B cell (primary cell): ENCODE results near the gene KCND3. TPM values are rescaled to one million over a fixed set of nuclear protein-coding genes. Genes with fewer than 3 reads are reported as not detected.

Experiments used
- ATAC-seq: fragments of 200-7000 bp; cut with Tn5 transposase; one replicate; pipeline ENCODE4 v1.10.0; 2021; ENCODE audit warnings: low read depth, mild to moderate bottlenecking, moderate number of reproducible peaks, moderate library complexity
- CTCF ChIA-PET: fragments of 350-600 bp; sonication (Branson Sonifier 250); formaldehyde crosslinking; loops from one replicate; lab custom pipeline; 2021; ENCODE audit warnings: antibody characterized with exemption, inconsistent platforms; lab: Charles Lee
- POLR2A ChIA-PET: fragments of 350-600 bp; sonication (Branson Sonifier 250); formaldehyde crosslinking; loops from one replicate; lab custom pipeline; 2021; ENCODE audit warnings: antibody characterized with exemption; lab: Charles Lee
- DNase-seq: peaks from one replicate; pipeline ENCODE4 v3.0.0; 2013
- H2AFZ ChIP-seq: 2 replicates; pipeline ENCODE4 v1.6.1; 2012; ENCODE audit warnings: mild to moderate bottlenecking, low read depth, low read length; ENCODE audit not compliant: insufficient read depth, poor library complexity, severe bottlenecking
- H3K27ac ChIP-seq, 2 donors: 1 replicate in 1 of 2; 2 replicates in 1 of 2; pipeline ENCODE4 v1.5.1; 2012 to 2013; ENCODE audit warnings: low read length in 2 of 2, mild to moderate bottlenecking in 2 of 2, moderate library complexity in 1 of 2
- H3K27me3 ChIP-seq, 4 experiments: fragments of 200-600 bp in 1 of 4; sonication (generic) in 1 of 4; replicated peaks in 1 of 4; 1 replicate in 2 of 4; 2 replicates in 2 of 4; pipeline versions ENCODE4 v1.6.1 to v1.7.0; 2013 to 2016; ENCODE audit warnings: low read length in 3 of 4, mild to moderate bottlenecking in 2 of 4, mixed read lengths in 1 of 4, moderate library complexity in 1 of 4; ENCODE audit not compliant: insufficient read depth in 4 of 4, control insufficient read depth in 3 of 4; ENCODE audit errors: control extremely low read depth in 1 of 4
- H3K36me3 ChIP-seq, 2 experiments: replicated peaks in 1 of 2; 1 replicate in 1 of 2; 2 replicates in 1 of 2; pipeline versions ENCODE4 v1.6.1 to v1.7.1; 2013; ENCODE audit warnings: low read length in 1 of 2; ENCODE audit not compliant: insufficient read depth in 2 of 2, control insufficient read depth in 1 of 2; ENCODE audit errors: control extremely low read depth in 1 of 2, extremely low read depth in 1 of 2
- H3K4me1 ChIP-seq, 2 donors: fragments of 200-600 bp in 1 of 2; sonication (generic) in 1 of 2; 1 replicate in 1 of 2; 2 replicates in 1 of 2; pipeline versions ENCODE4 v1.5.1 to v1.6.1; 2013 to 2017; ENCODE audit warnings: low read length in 2 of 2; ENCODE audit not compliant: control insufficient read depth in 2 of 2, insufficient read depth in 2 of 2
- H3K4me2 ChIP-seq: replicated peaks from 2 replicates; pipeline ENCODE3; 2012; ENCODE audit warnings: mild to moderate bottlenecking, low read depth, low read length; ENCODE audit not compliant: poor library complexity, severe bottlenecking
- H3K4me3 ChIP-seq, 5 experiments: fragments of 200-600 bp in 1 of 5; sonication (generic) in 1 of 5; 1 replicate in 3 of 5; 2 replicates in 2 of 5; pipeline versions ENCODE4 v1.5.1 to v1.7.0; 2011 to 2016; ENCODE audit warnings: low read length in 4 of 5, mild to moderate bottlenecking in 4 of 5, low read depth in 2 of 5, control low read depth in 1 of 5, moderate library complexity in 1 of 5; ENCODE audit not compliant: insufficient read depth in 1 of 5; ENCODE audit errors: control extremely low read depth in 1 of 5, extremely low read depth in 1 of 5
- H3K79me2 ChIP-seq: fragments of 200-600 bp; sonication (generic); one replicate; pipeline ENCODE4 v1.6.0; 2016; ENCODE audit warnings: low read length; ENCODE audit not compliant: control insufficient read depth, insufficient read depth
- H3K9ac ChIP-seq: fragments of 200-600 bp; sonication (generic); 2 replicates; pipeline ENCODE4 v1.6.1; 2017; ENCODE audit warnings: mild to moderate bottlenecking, low read length, moderate library complexity
- H3K9me3 ChIP-seq, 3 donors: one replicate each; pipeline versions ENCODE4 v1.6.1 to v1.7.1; 2013; ENCODE audit warnings: low read length in 2 of 3; ENCODE audit not compliant: control insufficient read depth in 2 of 3, insufficient read depth in 1 of 3; ENCODE audit errors: control extremely low read depth in 1 of 3
- H4K20me1 ChIP-seq: 2 replicates; pipeline ENCODE4 v1.6.0; 2012; ENCODE audit warnings: mild to moderate bottlenecking, low read length; ENCODE audit not compliant: insufficient read depth, control insufficient read depth, poor library complexity, severe bottlenecking
- H3K27ac Mint-ChIP-seq: one replicate; pipeline ENCODE4 v1.8.0; 2021; ENCODE audit warnings: mixed read lengths
- H3K27me3 Mint-ChIP-seq: one replicate; pipeline ENCODE4 v1.8.0; 2021; ENCODE audit warnings: mixed read lengths
- H3K4me1 Mint-ChIP-seq: one replicate; pipeline ENCODE4 v1.8.0; 2021; ENCODE audit warnings: mixed read lengths
- H3K4me3 Mint-ChIP-seq: one replicate; pipeline ENCODE4 v1.8.0; 2021; ENCODE audit warnings: mixed read lengths
- H3K9me3 Mint-ChIP-seq: one replicate; pipeline ENCODE4 v1.8.0; 2022; ENCODE audit warnings: mixed read lengths; ENCODE audit not compliant: insufficient read depth
- CTCF ChIP-seq: fragments of 200-600 bp; IDR thresholded peaks from one replicate; pipeline ENCODE4 v1.8.0; 2022; ENCODE audit warnings: antibody characterized with exemption, mild to moderate bottlenecking
- EZH2 ChIP-seq: IDR thresholded peaks from 2 replicates; pipeline ENCODE4 v1.6.1; 2012; ENCODE audit warnings: borderline replicate concordance, low read depth, mild to moderate bottlenecking, moderate library complexity, low read length; ENCODE audit not compliant: insufficient read depth, poor library complexity, severe bottlenecking
- WGBS: methylation state at CpG from one replicate; pipeline ENCODE4 v1.1.5; 2013; ENCODE audit warnings: missing lambda C conversion rate; ENCODE audit not compliant: insufficient coverage; 5-methylcytosine and 5-hydroxymethylcytosine counted together
- intact Hi-C: fragments of 100-400 bp; cut with micrococcal nuclease; formaldehyde crosslinking; loops from one replicate; pipeline ENCODE4 v1.10.0; 2022
- polyA plus RNA-seq: library from polyadenylated mRNA; depleted of rRNA; stranded (reverse); fragments of >200 nt; gene quantifications from 2 replicates; pipeline ENCODE4 v1.2.3, GENCODE V29; 2012
- total RNA-seq, 2 donors: library from RNA; stranded (reverse); fragments of 120-200 nt in 1 of 2; gene quantifications; 1 replicate in 1 of 2; 2 replicates in 1 of 2; pipeline versions ENCODE4 v1.2.3 to v1.2.4, GENCODE V29; 2013 to 2022

KCND3 gene
- total and polyA plus RNA-seq, 2 donors (not counting 1 experiment from before 2014, with no cell fraction given) = 0.07 TPM; not detected in 1

GRCh38 chr1:111852261-111852721, 137.2 kb downstream of the KCND3 start:
- intact Hi-C loops = no loop called here
- Histone ChIP-seq H3K4me3 (no peak overlapping the region), H3K27me3 (peaks cover 0 to 9% (median 2%) of the 10 kb centered on the region in 4 experiments), H3K36me3 (no peaks in the 10 kb centered on the region), H3K9ac (no peak overlapping the region), H3K4me1 (no peaks in the 10 kb centered on the region), H3K4me2 (no peak overlapping the region), H2AFZ (no peak overlapping the region), H3K9me3 (no peaks in the 10 kb centered on the region), H3K27ac (no peak overlapping the region), H3K79me2 (no peaks in the 10 kb centered on the region), H4K20me1 (no peaks in the 10 kb centered on the region)
- WGBS = 95% methylated on average over 4 of the region's 7 CpGs
- CTCF ChIA-PET = no interaction called here
- H3K4me1 Mint-ChIP-seq = no peaks in the 10 kb centered on the region
- no peak overlapping the region for H3K27ac Mint-ChIP-seq
- POLR2A ChIA-PET = no interaction called here
- no peaks in the 10 kb centered on the region for H3K9me3 Mint-ChIP-seq
- no peak for ATAC-seq
- no peak for DNase-seq
- peaks cover 59% of the 10 kb centered on the region for H3K27me3 Mint-ChIP-seq
- H3K4me3 Mint-ChIP-seq = no peak overlapping the region
- TF ChIP-seq EZH2 (no peak), CTCF (no peak)

GRCh38 chr1:111851552-111851951, 137.9 kb downstream of the KCND3 start:
- H3K4me1 Mint-ChIP-seq = no peaks in the 10 kb centered on the region
- Histone ChIP-seq H2AFZ (no peak overlapping the region), H3K4me1 (no peaks in the 10 kb centered on the region), H3K79me2 (no peaks in the 10 kb centered on the region), H3K27me3 (peaks cover 0 to 8% (median 2%) of the 10 kb centered on the region in 4 experiments), H3K36me3 (no peaks in the 10 kb centered on the region), H3K27ac (no peak overlapping the region), H3K9me3 (no peaks in the 10 kb centered on the region), H3K9ac (no peak overlapping the region), H3K4me2 (no peak overlapping the region), H4K20me1 (no peaks in the 10 kb centered on the region), H3K4me3 (no peak overlapping the region)
- H3K27ac Mint-ChIP-seq = no peak overlapping the region
- H3K27me3 Mint-ChIP-seq = peaks cover 54% of the 10 kb centered on the region
- H3K4me3 Mint-ChIP-seq = no peak overlapping the region
- DNase-seq (no peak), ATAC-seq (no peak)
- intact Hi-C loops = no loop called here
- no peak for TF ChIP-seq EZH2
- no peak for TF ChIP-seq CTCF
- POLR2A ChIA-PET = no interaction called here
- no peaks in the 10 kb centered on the region for H3K9me3 Mint-ChIP-seq
- CTCF ChIA-PET = no interaction called here
- 80% methylated on average over 5 of the region's 6 CpGs for WGBS
